HG03378 (cell line): Measurements from ENCODE around the gene ZNFX1.
"Not testable (repeated sequence)": the region's sequence is repeated elsewhere in the genome, so short reads cannot be mapped to it uniquely, and the experiment has no call there.

Source experiments
- ATAC-seq: cut with Tn5 transposase; IDR thresholded peaks from one replicate; pipeline ENCODE4 v1.9.1; 2021; ENCODE audit warnings: mild to moderate bottlenecking, moderate library complexity; ENCODE audit not compliant: unreplicated experiment

The ZNFX1 gene

DNA sequence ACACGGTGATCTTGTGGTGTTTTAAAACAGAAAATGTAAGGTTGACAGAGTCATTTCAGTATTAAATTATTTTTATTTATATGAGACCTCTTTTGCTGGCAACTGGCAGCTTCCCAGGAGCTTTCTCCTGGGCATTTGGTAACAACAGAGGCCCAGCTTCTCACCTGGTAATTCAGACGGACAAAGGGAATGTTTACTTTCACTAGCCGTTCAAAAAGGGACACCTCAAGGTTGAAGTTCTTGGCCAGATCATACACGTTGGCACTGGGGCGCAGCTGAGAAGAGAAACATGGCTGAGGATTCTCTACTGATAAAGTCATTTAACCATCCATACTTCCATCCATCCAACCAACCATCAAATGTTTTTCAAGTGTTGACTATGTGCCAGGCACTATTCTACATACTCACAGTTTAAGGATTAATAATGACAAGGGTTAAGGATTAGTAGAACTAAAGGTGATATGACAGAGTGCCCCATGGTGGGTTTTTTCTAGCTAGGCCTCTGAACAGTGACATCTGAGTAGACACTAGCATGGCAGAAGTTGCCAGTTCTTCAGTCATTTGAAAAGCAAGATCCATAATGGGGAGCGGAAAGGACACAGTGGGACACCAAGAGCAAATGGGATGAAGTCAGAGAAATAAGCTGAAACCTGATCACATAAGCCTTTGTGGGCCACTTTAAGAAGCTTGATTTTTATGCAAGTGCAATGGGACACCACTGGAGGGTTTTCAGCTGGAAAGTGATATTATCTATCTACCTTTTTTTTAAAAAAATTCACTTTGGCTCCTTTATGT, 25.1 kb downstream of the ZNFX1 start:
- no peak for ATAC-seq

DNA sequence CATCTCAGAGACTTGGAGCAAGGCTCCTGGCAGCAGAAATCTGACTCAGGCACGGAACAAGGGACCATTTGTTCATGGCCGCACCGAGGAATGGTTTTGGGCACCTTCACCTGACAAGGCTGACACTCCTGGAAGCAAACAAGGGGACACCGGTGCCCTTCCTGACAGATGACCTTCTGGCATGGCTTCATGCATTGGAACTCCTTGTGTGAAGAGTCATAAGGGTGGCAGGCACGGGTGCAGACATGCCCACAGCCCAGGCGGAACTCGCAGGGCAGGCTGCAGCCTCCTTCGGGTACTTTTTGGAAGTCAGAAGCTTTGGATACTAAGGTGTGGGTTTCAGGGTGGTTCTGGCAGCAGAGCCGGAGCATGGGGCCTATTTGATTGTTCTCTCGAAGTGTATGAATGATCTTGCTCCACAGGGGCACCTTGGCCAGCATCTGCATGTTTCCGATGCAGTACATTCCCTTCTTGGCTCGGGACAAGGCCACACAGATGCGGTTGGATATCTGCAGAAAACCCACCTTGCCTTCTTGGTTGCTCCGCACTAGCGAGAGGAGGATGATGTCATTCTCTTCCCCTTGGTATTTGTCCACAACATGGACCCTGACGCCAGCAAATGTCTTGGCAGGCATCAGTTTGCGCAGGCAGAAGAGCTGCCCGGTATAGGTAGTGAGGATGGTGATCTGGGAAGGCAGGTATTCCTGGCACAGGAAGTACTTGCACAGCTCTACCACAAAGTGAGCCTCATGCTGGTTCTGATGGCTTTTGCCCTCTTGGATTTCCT, 28.8 kb downstream of the ZNFX1 start:
- no peak for ATAC-seq

- no peak for ATAC-seq
Measured at GRCh38 chr20:49248301-49248700, 29.6 kb downstream of the ZNFX1 start.

- ATAC-seq = no peak
Measured at GRCh38 chr20:49247792-49248191, 30.1 kb downstream of the ZNFX1 start.

GRCh38 chr20:49247169-49247723, 30.6 kb downstream of the ZNFX1 start:
- ATAC-seq = no peak

DNA sequence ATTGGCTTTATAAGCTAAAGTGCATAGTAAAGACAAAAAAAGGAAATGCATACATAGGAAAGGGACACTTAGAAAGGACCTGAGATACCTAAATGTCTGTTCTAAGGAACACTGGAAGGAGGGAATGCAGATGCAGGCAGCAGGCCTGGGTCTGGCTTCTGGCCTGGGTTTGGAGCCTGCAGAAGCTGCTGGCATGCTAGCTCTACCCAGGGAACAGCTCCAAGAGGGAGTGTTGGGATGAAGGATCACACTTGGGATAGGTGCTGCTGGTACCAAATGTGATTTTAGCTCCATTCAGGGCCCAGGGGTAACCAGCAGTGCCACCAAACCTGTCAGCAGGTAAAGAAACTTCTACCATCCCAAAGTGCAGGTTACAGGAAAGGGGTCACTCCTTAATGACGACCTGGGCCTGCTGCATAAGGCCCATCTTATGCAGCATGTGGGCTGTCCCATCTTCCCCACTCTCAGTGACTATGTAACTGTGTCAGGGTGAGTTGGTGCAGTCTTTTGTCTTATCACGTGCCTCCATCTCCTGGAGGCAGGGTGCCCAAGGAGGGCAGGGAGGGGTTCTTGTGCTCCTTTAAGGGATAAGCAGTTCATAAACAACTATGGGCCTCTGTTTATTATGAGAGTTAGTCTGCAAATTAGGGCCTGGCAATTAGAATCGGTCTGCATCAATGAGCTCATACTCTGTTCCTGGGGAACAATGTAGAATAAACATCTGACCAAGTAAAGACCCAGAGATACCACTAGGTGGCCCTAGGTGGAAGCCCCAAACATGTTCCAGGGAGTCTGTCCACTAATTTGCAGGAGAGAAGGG, 31.7 kb downstream of the ZNFX1 start:
- peak; percentile 53 for ATAC-seq

DNA sequence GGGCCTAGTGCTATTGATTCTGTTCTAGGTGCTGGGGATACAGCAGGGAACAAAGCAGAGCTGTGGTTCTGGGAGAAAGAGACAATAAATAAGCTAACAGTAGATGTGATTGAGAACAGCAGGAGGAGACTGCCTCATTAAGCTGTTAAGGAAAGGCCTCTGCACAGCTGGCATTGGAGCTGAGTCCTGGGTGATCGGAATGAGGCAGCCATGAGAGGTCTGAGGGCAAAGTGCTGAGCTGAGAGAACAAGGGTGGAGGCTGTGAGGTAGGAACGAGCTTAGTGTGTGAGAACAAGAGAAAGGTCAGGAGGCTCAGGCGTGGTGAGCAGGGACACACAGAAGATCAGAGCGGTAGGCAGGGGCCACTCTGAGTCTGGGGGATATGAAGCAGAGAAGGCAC, 40.3 kb downstream of the ZNFX1 start:
- ATAC-seq = no peak

DNA sequence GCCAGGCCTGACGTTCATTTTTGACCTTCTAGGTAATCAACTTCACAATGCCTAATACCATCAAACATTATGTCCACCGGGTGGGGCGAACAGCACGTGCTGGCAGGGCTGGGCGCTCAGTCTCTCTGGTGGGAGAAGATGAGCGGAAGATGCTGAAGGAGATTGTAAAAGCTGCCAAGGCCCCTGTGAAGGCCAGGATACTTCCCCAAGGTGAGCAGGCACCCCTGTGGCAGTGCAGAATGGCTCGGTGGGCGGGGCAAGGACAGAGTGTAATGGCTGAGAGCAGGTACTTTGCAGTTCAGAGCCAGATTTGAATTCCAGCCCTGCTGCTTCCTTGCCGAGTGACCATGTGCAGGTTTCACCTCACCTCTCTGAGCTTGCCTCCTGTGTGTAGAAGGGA, 41.6 kb downstream of the ZNFX1 start:
- no peak for ATAC-seq

- no peak for ATAC-seq
Measured at GRCh38 chr20:49234831-49235230, 43.0 kb downstream of the ZNFX1 start.

DNA sequence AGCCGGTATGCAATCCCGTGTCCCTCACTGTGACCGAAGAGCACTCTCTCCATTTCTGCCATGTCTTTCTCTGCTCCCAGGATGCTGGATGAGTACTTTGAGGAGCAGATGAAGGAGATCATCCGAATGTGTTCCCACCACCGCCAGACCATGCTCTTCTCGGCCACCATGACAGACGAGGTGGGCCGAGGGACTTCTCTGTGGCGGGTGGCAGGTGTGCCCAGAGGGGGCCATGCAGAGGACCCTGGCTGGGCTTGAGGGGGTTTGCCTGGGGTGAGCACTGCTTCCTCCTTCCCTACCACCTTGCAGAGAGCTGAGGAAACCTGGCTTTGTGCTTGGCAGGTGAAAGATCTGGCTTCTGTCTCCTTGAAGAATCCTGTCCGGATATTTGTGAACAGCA, 44.6 kb downstream of the ZNFX1 start:
- no peak for ATAC-seq

- ATAC-seq = no peak
Measured at GRCh38 chr20:49231471-49231870, 46.4 kb downstream of the ZNFX1 start.

GRCh38 chr20:49230561-49231133, 47.2 kb downstream of the ZNFX1 start:
- no peak for ATAC-seq

DNA sequence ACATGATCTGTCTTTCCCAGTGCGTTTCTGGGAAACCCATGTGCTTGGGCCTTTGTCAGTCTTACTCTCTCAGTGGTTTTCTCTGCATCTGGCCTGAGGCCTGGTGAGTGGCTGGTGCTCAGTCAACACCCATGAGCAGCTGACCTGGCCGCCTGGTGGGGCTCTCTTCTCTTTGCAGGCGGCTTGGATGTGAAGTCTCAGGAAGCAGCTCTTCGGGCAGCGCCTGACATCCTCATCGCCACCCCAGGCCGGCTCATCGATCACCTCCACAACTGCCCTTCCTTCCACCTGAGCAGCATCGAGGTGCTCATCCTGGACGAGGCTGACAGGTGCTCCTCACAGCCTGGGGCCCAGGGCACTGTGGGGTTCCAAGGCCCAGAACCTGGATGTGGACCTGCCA, 47.8 kb downstream of the ZNFX1 start:
- no peak for ATAC-seq

- ATAC-seq = no peak
Measured at GRCh38 chr20:49229381-49229780, 48.5 kb downstream of the ZNFX1 start.

- ATAC-seq = no peak
Measured at GRCh38 chr20:49228676-49229075, 49.2 kb downstream of the ZNFX1 start.

GRCh38 chr20:49225896-49226295, 52.0 kb downstream of the ZNFX1 start:
- no peak for ATAC-seq

- no peak for ATAC-seq
Measured at GRCh38 chr20:49219924-49220831, 57.7 kb downstream of the ZNFX1 start.

DNA sequence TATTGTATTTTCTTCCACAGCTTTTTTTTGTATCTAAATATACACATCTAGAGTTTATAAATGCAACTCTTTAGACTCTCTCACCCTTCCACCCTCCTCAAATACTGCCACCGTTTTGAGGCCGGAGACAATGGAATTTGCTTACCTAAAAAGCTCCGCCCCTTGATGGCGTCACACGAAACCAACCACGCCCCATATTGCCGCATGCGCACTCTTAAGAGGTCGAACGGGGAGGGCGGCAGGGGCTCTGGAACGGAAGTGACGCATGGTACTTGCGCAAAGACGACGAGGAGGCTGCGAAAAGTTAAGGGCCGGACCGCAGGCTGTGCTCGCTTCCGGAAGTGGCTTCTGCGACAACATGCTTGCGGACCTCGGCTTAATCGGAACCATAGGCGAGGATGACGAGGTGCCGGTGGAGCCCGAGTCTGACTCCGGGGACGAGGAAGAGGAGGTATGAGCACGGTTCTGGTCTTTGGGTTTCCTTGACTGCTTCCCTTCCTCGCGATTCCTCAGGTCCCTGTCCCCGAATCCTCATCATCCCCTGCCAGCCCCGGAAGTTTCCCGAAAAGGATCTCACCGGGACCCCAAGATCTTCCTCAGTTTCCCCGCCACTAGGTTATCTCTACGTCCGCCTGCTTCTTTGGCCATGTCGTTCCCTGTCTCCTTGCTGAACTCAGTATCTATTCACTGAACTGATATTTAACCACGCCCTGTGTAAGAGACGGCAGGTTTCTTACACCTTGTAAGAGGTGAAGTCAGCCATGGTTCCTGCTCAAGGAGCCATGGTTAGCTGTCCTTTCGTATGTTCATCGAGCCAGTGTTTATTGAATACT, 58.5 kb downstream of the ZNFX1 start, which contains the start of gene DDX27:
TSS of gene DDX27 (plus strand) at position 326 of the 833 bp plus-strand sequence. CDS start at position 359, 33 bp downstream.
- peak; percentile 69 for ATAC-seq

DNA sequence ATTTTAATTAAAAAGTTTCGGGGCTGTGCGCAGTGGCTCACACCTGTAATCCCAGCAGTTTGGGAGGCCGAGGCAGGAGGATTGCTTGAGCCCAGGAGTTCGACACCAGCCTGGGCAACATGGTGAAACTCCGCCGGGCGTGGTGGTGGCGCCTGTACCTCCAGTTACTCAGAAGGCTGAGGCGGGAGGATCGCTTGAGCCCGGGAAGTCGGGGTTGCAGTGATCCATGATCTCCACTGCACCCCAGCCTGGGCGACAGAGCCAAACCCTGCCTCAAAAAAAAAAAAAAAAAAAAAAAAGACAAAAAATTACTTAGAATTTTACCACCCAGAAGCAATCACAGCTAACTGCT, 59.1 kb downstream of the ZNFX1 start:
- not testable (repeated sequence) for ATAC-seq
